ENCODE measurements around the gene SIPA1L2.

SIPA1L2 gene

DNA sequence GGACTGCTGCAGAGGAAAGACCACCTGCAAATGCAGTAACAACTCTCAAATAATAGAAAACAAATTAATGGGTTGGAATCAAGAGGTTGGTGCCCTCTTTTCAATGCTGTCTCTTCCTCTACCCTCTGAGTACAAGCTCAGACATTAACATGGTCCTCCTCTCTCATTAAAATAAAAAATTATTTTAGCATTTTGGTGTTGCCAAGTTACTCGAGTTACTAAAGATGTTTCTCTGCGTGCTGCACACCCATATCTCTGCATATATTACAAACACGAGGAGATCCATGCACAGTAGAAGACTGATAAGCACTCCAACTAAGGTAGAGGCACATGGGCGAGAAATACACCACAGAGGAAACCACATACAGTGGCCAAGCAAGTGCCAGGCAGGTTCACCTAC, 21.5 kb downstream of the SIPA1L2 start:
- Histone ChIP-seq H3K4me1 (ENCODE audit: control insufficient read depth, insufficient read depth, low read length) (no peaks in the 10 kb centered on the region), H3K9ac (ENCODE audit: low read length) (no peak overlapping the region), H3K36me3 (ENCODE audit: control insufficient read depth, insufficient read depth, low read length) (no peaks in the 10 kb centered on the region), H3K4me3 (ENCODE audit: low read length) (no peak overlapping the region), H3K27ac (ENCODE audit: low read depth, low read length) (no peak overlapping the region), H3K27me3 (ENCODE audit: control insufficient read depth, insufficient read depth, low read length) (no peaks in the 10 kb centered on the region)

DNA sequence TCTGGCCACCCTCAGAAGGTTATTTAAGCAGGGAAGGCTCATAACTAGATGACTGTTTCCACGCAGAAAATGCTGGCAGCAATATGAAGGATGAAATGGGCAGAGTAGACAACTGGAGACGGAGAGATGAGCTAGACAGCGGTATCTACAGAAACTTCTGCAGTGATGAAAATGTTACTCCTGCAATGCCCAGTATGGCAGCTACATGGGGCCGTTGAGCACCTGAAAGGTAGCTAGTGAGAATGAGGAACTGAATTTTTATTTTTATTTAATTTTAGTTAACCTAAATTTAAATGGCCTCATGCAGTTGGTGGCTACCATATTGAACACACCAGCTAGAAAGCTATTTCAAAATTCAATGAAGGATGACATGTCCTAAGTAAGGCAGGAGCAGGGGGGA, 27.3 kb downstream of the SIPA1L2 start:
- Histone ChIP-seq H3K36me3 (ENCODE audit: control insufficient read depth, insufficient read depth, low read length) (no peaks in the 10 kb centered on the region), H3K27me3 (ENCODE audit: control insufficient read depth, insufficient read depth, low read length) (no peaks in the 10 kb centered on the region), H3K27ac (ENCODE audit: low read depth, low read length) (no peak overlapping the region)

DNA sequence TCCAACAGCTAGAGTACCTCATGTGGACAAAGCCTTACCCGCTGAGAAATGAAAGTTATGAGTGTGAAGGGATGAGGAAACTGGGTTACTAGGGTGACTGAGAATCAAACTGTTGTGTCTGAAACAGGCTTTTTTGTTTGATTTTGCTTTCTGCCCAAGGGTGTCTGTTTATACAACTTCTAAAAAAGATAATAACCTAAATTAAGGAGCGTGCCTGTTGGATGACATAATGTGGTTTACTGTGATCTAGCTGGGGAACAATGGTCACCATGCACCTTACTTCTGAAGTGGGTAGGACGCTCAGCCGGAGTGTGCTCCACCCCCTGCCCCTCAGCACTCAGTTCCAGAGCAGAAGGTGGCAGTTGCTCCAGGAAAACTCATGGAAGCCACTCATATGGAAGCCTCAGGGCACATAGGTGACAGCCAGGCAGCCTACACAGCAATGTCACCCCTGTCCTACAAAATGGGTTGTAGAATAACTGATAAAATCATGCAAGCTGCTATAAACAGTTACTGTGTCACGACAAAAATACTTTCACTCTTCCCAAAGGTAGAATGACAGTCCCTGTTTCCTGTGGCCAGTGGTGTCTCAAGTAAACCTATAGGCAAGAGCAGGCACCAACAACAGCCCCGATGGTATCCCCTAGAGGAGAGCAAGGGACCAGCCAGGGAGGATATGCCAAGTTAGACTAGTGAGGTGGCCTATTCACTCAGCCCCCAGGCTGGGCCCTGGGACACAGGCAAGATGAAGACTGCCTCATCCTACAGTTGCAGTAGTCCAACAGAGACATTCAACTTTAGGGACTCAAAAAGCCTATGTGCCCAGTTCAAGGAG, 29.3 kb downstream of the SIPA1L2 start:
- H3K4me3 ChIP-seq (ENCODE audit: low read length): no peak overlapping the region
- H3K9ac ChIP-seq (ENCODE audit: low read length): no peak overlapping the region
- H3K27me3 ChIP-seq (ENCODE audit: control insufficient read depth, insufficient read depth, low read length): no peaks in the 10 kb centered on the region
- no peak overlapping the region for H3K27ac ChIP-seq (ENCODE audit: low read depth, low read length)
- no peaks in the 10 kb centered on the region for H3K4me1 ChIP-seq (ENCODE audit: control insufficient read depth, insufficient read depth, low read length)
- no peaks in the 10 kb centered on the region for H3K36me3 ChIP-seq (ENCODE audit: control insufficient read depth, insufficient read depth, low read length)

More for the DNA sequence above, 27.3 kb downstream of the SIPA1L2 start:
- Histone ChIP-seq H3K9ac (ENCODE audit: low read length) (no peak overlapping the region), H3K4me3 (ENCODE audit: low read length) (no peak overlapping the region), H3K4me1 (ENCODE audit: control insufficient read depth, insufficient read depth, low read length) (no peaks in the 10 kb centered on the region)

DNA sequence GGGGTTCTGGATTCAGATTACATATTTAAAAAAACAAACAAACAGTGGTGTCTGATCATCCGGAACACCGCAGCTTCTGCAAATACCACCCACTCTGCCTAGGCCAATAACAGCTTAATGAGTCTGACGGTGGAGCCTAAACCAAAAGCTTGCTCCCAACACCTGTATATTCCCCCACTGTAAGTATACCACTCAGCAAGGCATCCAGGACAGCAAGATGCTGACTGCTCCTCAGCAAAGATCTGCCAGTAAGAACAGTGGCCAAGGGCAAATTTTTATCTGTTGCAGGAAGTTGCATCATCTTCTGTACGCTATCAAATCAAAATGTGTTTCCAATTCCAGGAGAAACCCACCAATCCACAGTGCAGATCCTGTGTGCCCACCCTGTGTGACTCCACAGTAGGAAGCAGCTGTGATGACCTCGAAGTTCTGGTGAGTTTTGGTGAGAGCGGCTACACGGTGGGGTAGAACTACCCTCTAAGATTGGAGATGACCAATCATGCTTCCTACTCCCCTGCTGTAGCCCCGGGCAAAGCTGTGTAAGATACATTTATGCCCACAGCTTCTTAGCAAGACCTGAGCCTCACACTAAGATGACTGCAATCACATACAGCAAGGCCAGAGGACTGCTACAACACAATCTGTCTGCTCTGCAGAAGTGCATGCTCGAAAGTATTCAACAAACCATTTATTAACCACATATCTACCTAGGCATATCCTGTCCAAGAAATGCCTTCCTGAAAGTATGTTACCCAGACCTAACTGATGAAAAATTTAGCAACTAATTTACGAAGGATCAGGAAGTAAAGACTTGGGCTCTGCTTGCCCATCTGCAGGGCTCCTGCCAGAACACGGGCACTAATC, 30.5 kb downstream of the SIPA1L2 start:
- Histone ChIP-seq H3K27me3 (ENCODE audit: control insufficient read depth, insufficient read depth, low read length) (no peaks in the 10 kb centered on the region), H3K9ac (ENCODE audit: low read length) (no peak overlapping the region), H3K27ac (ENCODE audit: low read depth, low read length) (no peak overlapping the region), H3K36me3 (ENCODE audit: control insufficient read depth, insufficient read depth, low read length) (no peaks in the 10 kb centered on the region), H3K4me1 (ENCODE audit: control insufficient read depth, insufficient read depth, low read length) (no peaks in the 10 kb centered on the region), H3K4me3 (ENCODE audit: low read length) (no peak overlapping the region)

DNA sequence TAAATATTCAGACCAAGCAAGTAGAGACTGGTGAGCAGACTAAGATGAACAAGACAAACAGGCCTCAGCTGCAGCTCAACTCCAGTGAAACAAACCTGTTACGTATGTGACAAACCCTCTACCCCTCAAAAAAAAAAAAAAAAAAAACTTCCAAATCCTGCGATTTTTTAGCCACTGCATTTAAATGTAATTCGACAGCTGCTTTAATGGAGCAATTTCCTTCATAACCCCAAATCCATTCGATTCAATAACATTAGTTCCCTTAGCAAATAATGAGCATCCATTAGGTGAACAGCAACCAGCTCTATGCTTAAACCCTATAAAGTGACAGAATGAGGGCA, 31.1 kb downstream of the SIPA1L2 start:
- no peaks in the 10 kb centered on the region for H3K4me1 ChIP-seq (ENCODE audit: control insufficient read depth, insufficient read depth, low read length)
- no peaks in the 10 kb centered on the region for H3K27me3 ChIP-seq (ENCODE audit: control insufficient read depth, insufficient read depth, low read length)
- no peaks in the 10 kb centered on the region for H3K36me3 ChIP-seq (ENCODE audit: control insufficient read depth, insufficient read depth, low read length)
- H3K27ac ChIP-seq (ENCODE audit: low read depth, low read length): no peak overlapping the region
- H3K4me3 ChIP-seq (ENCODE audit: low read length): no peak overlapping the region
- no peak overlapping the region for H3K9ac ChIP-seq (ENCODE audit: low read length)

DNA sequence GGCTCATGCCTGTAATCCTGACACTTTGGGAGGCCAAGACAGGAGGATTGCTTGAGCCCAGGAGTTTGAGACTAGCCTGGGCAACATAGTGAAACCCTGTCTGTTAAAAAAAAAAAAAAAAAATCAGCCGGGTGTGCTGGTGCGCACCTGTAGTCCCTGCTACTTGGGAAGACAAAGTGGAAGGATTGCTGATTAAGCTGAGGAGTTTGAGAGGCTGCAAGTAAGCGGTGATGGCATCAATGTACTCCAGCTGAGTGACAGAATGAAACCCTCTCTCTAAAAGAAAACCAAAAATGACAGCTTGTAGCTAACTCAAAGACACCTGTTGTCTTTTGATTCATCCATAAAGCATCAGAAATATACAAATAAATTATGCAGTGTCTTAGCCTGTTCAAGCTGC, 31.8 kb downstream of the SIPA1L2 start:
- no peaks in the 10 kb centered on the region for H3K27me3 ChIP-seq (ENCODE audit: control insufficient read depth, insufficient read depth, low read length)
- H3K9ac ChIP-seq (ENCODE audit: low read length): no peak overlapping the region
- H3K27ac ChIP-seq (ENCODE audit: low read depth, low read length): no peak overlapping the region
- no peaks in the 10 kb centered on the region for H3K36me3 ChIP-seq (ENCODE audit: control insufficient read depth, insufficient read depth, low read length)
- H3K4me3 ChIP-seq (ENCODE audit: low read length): no peak overlapping the region
- no peaks in the 10 kb centered on the region for H3K4me1 ChIP-seq (ENCODE audit: control insufficient read depth, insufficient read depth, low read length)

DNA sequence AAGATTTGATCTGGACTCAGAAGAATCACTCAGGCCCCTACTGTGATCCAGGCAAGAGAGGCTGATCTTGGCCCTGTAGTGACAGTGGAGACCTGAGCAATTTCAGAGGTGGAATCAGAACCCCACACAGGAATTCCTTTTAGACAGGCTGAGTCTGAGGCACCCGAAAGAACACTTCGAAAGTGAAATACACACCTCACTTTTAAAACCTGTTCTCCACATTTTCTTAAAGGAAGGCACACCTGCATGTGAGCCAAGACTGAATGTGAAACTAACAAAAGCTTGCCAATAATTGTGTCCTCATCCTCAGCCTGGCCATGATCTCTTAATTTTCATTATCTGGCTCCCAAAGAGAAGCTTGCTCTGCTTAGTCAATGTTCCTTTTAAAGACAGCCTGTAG, 32.2 kb downstream of the SIPA1L2 start:
- no peak overlapping the region for H3K9ac ChIP-seq (ENCODE audit: low read length)
- no peaks in the 10 kb centered on the region for H3K36me3 ChIP-seq (ENCODE audit: control insufficient read depth, insufficient read depth, low read length)
- H3K4me1 ChIP-seq (ENCODE audit: control insufficient read depth, insufficient read depth, low read length): no peaks in the 10 kb centered on the region
- no peak overlapping the region for H3K27ac ChIP-seq (ENCODE audit: low read depth, low read length)
- H3K4me3 ChIP-seq (ENCODE audit: low read length): no peak overlapping the region
- no peaks in the 10 kb centered on the region for H3K27me3 ChIP-seq (ENCODE audit: control insufficient read depth, insufficient read depth, low read length)

DNA sequence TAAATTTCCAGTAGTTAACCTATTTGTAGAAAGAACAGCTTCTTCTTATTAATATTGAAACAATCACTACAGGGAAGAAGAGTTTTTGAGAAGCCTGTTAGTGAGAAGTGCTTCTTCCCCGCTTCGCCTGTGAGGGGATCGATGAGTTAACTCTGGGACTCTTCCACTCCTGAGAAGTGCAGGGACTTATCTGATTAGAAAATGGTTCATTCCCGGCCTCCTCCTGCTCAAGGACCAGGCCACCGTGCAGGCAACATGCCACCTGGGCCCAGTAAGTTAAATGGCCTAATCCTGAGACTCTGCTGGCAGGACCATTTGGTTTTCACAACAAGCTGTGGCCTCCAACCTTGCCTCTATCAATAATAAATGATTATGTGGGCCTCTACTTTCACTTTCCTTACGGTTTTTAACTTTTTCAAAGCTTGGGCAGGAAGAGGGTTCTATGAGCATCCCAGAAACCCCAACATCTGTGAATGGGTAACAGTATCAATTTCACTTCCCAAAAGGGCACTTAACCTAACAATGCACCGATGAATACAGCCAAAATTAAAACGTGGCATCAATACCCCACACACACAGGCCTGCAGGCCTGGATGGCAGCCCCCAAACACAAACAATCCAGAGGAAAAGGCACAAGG, 33.1 kb downstream of the SIPA1L2 start:
- Histone ChIP-seq H3K4me1 (ENCODE audit: control insufficient read depth, insufficient read depth, low read length) (no peaks in the 10 kb centered on the region), H3K9ac (ENCODE audit: low read length) (no peak overlapping the region), H3K36me3 (ENCODE audit: control insufficient read depth, insufficient read depth, low read length) (no peaks in the 10 kb centered on the region), H3K4me3 (ENCODE audit: low read length) (no peak overlapping the region), H3K27ac (ENCODE audit: low read depth, low read length) (no peak overlapping the region), H3K27me3 (ENCODE audit: control insufficient read depth, insufficient read depth, low read length) (no peaks in the 10 kb centered on the region)

DNA sequence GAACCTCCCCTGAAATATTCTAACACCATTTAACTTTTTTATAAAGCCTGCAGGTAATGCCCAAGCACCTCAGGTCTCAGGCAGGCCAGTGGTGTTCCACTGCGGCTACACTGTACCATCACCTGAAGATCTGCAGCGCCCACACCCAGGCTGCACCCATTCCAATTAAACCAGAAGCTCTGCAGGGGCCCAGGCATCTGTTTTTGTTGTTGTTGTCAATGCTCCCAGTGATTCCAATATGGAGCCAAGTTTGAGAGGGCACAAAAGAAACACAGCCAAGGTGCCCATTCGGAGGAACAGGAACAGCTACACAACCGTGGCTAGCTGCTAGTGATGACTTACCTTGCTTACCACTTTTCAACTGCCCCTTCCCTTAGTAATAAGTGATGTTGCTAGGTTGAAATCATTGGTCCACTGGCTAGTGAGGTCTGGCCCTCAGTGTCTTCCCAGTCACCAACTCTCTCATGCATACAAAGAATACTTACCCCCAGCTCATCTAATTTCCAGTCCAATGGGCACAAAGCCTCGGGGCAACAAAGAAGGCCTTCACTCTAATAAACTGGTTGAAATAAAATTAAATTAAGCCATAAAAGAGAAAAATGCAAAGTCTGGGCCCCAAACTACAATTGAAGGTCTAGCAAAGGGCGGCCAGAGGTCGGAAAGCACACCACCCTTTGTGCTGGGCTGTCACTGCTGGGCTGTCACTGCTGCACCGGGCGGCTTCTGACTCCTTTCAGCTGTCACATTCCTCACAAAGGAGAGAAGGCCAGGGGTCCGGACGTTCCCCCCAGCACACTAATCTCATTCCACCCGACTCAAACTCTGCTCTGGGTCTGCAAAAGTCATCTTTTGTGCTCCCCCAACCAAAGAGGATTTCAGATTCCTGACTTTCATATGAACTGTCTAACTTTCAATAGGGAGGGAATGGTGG, 34.9 kb downstream of the SIPA1L2 start:
- no peak overlapping the region for H3K9ac ChIP-seq (ENCODE audit: low read length)
- no peaks in the 10 kb centered on the region for H3K36me3 ChIP-seq (ENCODE audit: control insufficient read depth, insufficient read depth, low read length)
- H3K4me3 ChIP-seq (ENCODE audit: low read length): no peak overlapping the region
- no peaks in the 10 kb centered on the region for H3K27me3 ChIP-seq (ENCODE audit: control insufficient read depth, insufficient read depth, low read length)
- no peaks in the 10 kb centered on the region for H3K4me1 ChIP-seq (ENCODE audit: control insufficient read depth, insufficient read depth, low read length)
- H3K27ac ChIP-seq (ENCODE audit: low read depth, low read length): no peak overlapping the region

DNA sequence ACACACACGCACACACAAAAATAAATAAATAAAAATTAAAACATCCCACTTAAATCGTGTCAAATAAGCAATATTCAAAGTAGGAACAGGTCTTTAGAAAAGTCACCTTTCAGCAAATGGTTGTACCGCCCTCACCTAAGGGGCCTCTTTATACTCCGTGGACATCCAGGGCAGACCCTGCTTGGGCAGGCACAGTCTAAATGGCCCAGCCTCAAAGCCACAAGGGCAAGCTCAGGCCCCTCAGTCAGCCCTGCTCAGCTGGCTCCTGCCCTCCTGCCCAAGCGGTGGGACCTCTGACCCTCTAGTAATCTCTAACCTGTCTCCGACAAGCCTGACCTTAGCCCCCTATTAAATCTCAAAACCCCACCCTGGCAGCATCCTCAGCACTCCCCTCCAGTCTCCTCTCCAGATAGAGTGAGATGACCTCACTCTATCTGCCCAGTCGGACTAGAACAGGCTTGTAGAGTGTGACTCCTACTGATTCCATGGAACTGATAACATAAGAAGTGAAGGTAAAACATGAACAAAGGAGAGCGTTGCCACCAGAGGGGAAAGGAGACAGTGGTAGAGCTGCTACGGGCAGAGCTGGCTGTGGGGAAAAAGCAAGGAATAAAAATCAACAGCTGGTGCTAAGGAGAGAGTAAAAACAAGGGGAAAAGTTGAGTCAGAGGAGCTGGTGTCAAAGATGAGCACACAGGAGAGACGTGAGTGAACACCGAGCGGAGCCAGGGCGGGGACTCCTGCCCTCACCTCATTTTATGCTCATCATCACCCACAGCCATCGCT, 36.0 kb downstream of the SIPA1L2 start:
- H3K36me3 ChIP-seq (ENCODE audit: control insufficient read depth, insufficient read depth, low read length): no peaks in the 10 kb centered on the region
- H3K4me1 ChIP-seq (ENCODE audit: control insufficient read depth, insufficient read depth, low read length): no peaks in the 10 kb centered on the region
- H3K9ac ChIP-seq (ENCODE audit: low read length): no peak overlapping the region
- H3K27ac ChIP-seq (ENCODE audit: low read depth, low read length): no peak overlapping the region
- H3K27me3 ChIP-seq (ENCODE audit: control insufficient read depth, insufficient read depth, low read length): no peaks in the 10 kb centered on the region
- no peak overlapping the region for H3K4me3 ChIP-seq (ENCODE audit: low read length)

DNA sequence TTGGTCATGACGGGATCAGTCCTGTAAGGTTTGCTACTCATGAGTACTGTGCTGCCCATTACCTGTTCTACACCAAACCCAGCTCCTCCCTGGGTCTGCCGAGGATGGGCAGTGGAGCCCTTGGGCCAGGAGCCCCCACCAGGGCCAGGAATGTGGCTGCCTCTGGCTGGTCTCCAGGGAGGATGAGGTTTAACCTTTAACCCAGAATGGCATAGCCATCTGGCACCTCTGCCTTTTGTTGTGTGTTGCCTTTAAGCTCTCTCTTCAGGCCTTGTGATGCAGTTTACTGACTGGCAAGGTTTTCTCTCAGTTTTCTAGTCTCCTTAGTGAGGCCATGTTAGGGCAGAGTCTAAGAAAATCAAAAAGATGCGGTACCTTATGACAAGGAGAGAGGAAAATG, 38.6 kb downstream of the SIPA1L2 start:
- H3K4me1 ChIP-seq (ENCODE audit: control insufficient read depth, insufficient read depth, low read length): no peaks in the 10 kb centered on the region
- no peaks in the 10 kb centered on the region for H3K36me3 ChIP-seq (ENCODE audit: control insufficient read depth, insufficient read depth, low read length)

More for the DNA sequence above, 38.6 kb downstream of the SIPA1L2 start:
- Histone ChIP-seq H3K27me3 (ENCODE audit: control insufficient read depth, insufficient read depth, low read length) (no peaks in the 10 kb centered on the region), H3K4me3 (ENCODE audit: low read length) (no peak overlapping the region), H3K9ac (ENCODE audit: low read length) (no peak overlapping the region), H3K27ac (ENCODE audit: low read depth, low read length) (no peak overlapping the region)
